Osteocyte (in vitro differentiated cells): Measurements from ENCODE around the gene RPTOR. TPM values are rescaled to one million over a fixed set of nuclear protein-coding genes. Genes with fewer than 3 reads are reported as not detected.

Experiments used
- DNase-seq: peaks from one replicate; pipeline ENCODE4 v3.0.0; 2021; ENCODE audit warnings: mixed read lengths; ENCODE audit not compliant: unreplicated experiment; ENCODE audit errors: extremely low spot score
- H3K27ac Mint-ChIP-seq: one replicate; pipeline ENCODE4 v1.8.0; 2021; ENCODE audit warnings: mild to moderate bottlenecking, mixed read lengths; ENCODE audit not compliant: unreplicated experiment
- H3K27me3 Mint-ChIP-seq: one replicate; pipeline ENCODE4 v1.8.0; 2021; ENCODE audit warnings: mixed read lengths; ENCODE audit not compliant: unreplicated experiment
- H3K36me3 Mint-ChIP-seq: one replicate; pipeline ENCODE4 v1.8.0; 2021; ENCODE audit warnings: mixed read lengths; ENCODE audit not compliant: unreplicated experiment
- H3K4me1 Mint-ChIP-seq: one replicate; pipeline ENCODE4 v1.8.0; 2021; ENCODE audit warnings: mixed read lengths; ENCODE audit not compliant: unreplicated experiment
- H3K4me3 Mint-ChIP-seq: one replicate; pipeline ENCODE4 v1.8.0; 2021; ENCODE audit warnings: mild to moderate bottlenecking, moderate library complexity, mixed read lengths; ENCODE audit not compliant: unreplicated experiment
- H3K9me3 Mint-ChIP-seq: one replicate; pipeline ENCODE4 v1.8.0; 2021; ENCODE audit warnings: mixed read lengths; ENCODE audit not compliant: unreplicated experiment
- CTCF ChIP-seq: fragments of 200-600 bp; sonication (generic); IDR thresholded peaks from 2 replicates; pipeline ENCODE4 v1.5.0; 2021; ENCODE audit warnings: antibody characterized with exemption, mild to moderate bottlenecking, moderate library complexity
- total RNA-seq: library from RNA; stranded (reverse); gene quantifications from 2 replicates; pipeline ENCODE4 v1.2.1, GENCODE V29; 2021

RPTOR gene
- total RNA-seq, 1 donor from 2014 or later: 36.0 TPM

- H3K36me3 Mint-ChIP-seq: peaks cover 4% of the 10 kb centered on the region
- H3K27ac Mint-ChIP-seq: no peak overlapping the region
- H3K9me3 Mint-ChIP-seq: no peaks in the 10 kb centered on the region
- H3K4me3 Mint-ChIP-seq: no peak overlapping the region
- peaks cover 20% of the 10 kb centered on the region for H3K4me1 Mint-ChIP-seq
- H3K27me3 Mint-ChIP-seq: peaks cover 4% of the 10 kb centered on the region
- no peak for DNase-seq
- TF ChIP-seq CTCF: peak; percentile 56
These were observed 425.6 kb downstream of the RPTOR start for GRCh38 chr17:80970044-80970761.

GRCh38 chr17:80970762-80971703 lies 426.4 kb downstream of the RPTOR start:
- DNase-seq: no peak
- H3K4me1 Mint-ChIP-seq: peaks cover 20% of the 10 kb centered on the region
- H3K9me3 Mint-ChIP-seq: no peaks in the 10 kb centered on the region
- TF ChIP-seq CTCF: peak; percentile 0
- H3K36me3 Mint-ChIP-seq: no peaks in the 10 kb centered on the region
- H3K27ac Mint-ChIP-seq: no peak overlapping the region
- peaks cover 4% of the 10 kb centered on the region for H3K27me3 Mint-ChIP-seq
- no peak overlapping the region for H3K4me3 Mint-ChIP-seq

DNA sequence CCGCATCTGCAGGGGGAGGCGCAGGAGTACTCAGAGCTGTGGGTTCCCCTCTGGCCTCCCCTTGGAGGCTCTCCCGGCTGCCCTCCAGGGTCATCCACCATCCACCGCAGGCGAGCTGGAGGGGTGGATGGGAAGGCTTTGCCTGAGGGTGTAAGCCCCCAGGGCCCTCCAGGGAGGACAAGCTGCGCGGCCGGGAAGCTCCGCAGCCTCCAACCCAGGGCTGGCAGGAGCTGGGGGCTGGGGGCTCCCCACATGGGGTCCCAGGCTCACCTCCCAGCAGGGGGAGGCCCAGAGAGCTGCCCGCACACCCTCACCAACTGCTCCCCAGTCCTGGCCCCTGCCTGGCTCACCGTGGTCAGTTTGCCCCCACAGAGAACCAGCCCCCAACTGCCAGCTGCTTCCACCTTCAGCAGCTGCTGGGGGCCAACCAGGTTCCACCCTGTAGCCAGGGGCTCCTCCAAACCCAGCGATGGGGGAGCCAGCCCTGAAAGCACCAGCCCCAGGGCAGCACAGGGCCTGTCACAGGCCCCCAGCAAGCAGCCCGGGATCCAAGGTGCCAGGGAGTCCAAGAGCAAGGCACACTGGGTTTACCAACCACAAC lies 427.2 kb downstream of the RPTOR start:
- H3K27ac Mint-ChIP-seq: no peak overlapping the region
- no peak for DNase-seq
- H3K9me3 Mint-ChIP-seq: no peaks in the 10 kb centered on the region
- H3K36me3 Mint-ChIP-seq: no peaks in the 10 kb centered on the region
- H3K27me3 Mint-ChIP-seq: peaks cover 4% of the 10 kb centered on the region
- peaks cover 20% of the 10 kb centered on the region for H3K4me1 Mint-ChIP-seq
- H3K4me3 Mint-ChIP-seq: no peak overlapping the region
- TF ChIP-seq CTCF: no peak

GRCh38 chr17:80976701-80977100 lies 432.1 kb downstream of the RPTOR start:
- peaks cover 9% of the 10 kb centered on the region for H3K4me1 Mint-ChIP-seq
- no peak for DNase-seq
- H3K27me3 Mint-ChIP-seq: peaks cover 4% of the 10 kb centered on the region
- no peak for TF ChIP-seq CTCF
- H3K4me3 Mint-ChIP-seq: no peak overlapping the region
- H3K36me3 Mint-ChIP-seq: no peaks in the 10 kb centered on the region
- H3K9me3 Mint-ChIP-seq: no peaks in the 10 kb centered on the region
- no peak overlapping the region for H3K27ac Mint-ChIP-seq
